GM04504 (cell line): Measurements from ENCODE around the gene RXRA.
A peak's percentile ranks its signal among the peaks of the same experiment; 100 is the strongest.

ENCODE experiments used
- DNase-seq: peaks from one replicate; pipeline ENCODE4 v3.0.0-alpha.2; 2012; ENCODE audit warnings: low read depth

RXRA gene

GRCh38 chr9:134403292-134403681 lies 77.0 kb downstream of the RXRA start:
- DNase-seq, result no peak

GRCh38 chr9:134403682-134404301 lies 77.5 kb downstream of the RXRA start:
- DNase-seq, result peak; percentile 85

- no peak for DNase-seq
Measured at GRCh38 chr9:134404376-134405358, 78.4 kb downstream of the RXRA start.

- no peak for DNase-seq
Measured at GRCh38 chr9:134405527-134405926, 79.3 kb downstream of the RXRA start.

- DNase-seq, result no peak
Measured at GRCh38 chr9:134406366-134407120, 80.3 kb downstream of the RXRA start.

- DNase-seq, result peak; percentile 93
Measured at GRCh38 chr9:134407121-134407779, 81.0 kb downstream of the RXRA start.

GRCh38 chr9:134408389-134408788 lies 82.1 kb downstream of the RXRA start:
- no peak for DNase-seq

- DNase-seq, result no peak
Measured at GRCh38 chr9:134408939-134409737, 82.9 kb downstream of the RXRA start.

- DNase-seq, result no peak
Measured at GRCh38 chr9:134410071-134410834, 84.0 kb downstream of the RXRA start.

- DNase-seq, result no peak
Measured at GRCh38 chr9:134410835-134411217, 84.6 kb downstream of the RXRA start.

GRCh38 chr9:134411440-134412297 lies 85.4 kb downstream of the RXRA start:
- DNase-seq, result no peak

- no peak for DNase-seq
Measured at GRCh38 chr9:134412298-134412711, 86.0 kb downstream of the RXRA start.

GRCh38 chr9:134413112-134413715 lies 87.0 kb downstream of the RXRA start:
- no peak for DNase-seq

- peak; percentile 45 for DNase-seq
Measured at GRCh38 chr9:134413890-134414623, 87.8 kb downstream of the RXRA start.

GRCh38 chr9:134414900-134415425 lies 88.7 kb downstream of the RXRA start:
- DNase-seq, result no peak

GRCh38 chr9:134416385-134417015 lies 90.2 kb downstream of the RXRA start:
- no peak for DNase-seq

- DNase-seq, result no peak
Measured at GRCh38 chr9:134418354-134418753, 92.1 kb downstream of the RXRA start.
